Breast epithelium (tissue), 3 donors: ENCODE data around the gene HTR1A.

Experiments used
- POLR2A ChIP-seq: fragments of 450-650 bp; IDR thresholded peaks from one replicate; pipeline ENCODE4 v1.6.1; 2016; ENCODE audit warnings: antibody characterized with exemption, mild to moderate bottlenecking, moderate library complexity
- TF ChIP-seq, protein P1 (sequence below), 3 donors: fragments of 450-650 bp; IDR thresholded peaks; one replicate each; pipeline ENCODE4 v1.5.1; 2016 to 2017; ENCODE audit warnings: antibody characterized with exemption in 3 of 3, mild to moderate bottlenecking in 3 of 3, moderate library complexity in 3 of 3

DNA sequence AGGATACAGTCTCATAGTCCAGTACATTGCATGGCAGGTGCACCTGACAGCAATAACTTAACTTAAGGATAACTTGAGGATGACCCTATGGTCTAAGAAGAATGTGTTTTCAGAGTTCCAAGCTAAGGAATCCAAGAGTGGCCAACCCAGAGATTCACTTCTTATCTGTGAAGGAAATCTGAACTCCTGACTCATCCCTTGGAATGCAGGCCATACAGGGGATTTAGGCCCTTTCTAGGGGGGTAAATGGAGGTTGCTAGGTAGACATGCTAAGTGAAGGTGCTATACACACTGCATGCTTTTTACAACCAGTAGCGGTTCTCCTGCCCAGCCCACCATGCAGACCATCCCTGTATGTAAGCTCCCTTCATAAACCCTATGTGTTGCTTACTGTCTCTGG is 50.4 kb downstream of the HTR1A start:
- TF ChIP-seq POLR2A, result no peak
- TF ChIP-seq, protein P1, sequence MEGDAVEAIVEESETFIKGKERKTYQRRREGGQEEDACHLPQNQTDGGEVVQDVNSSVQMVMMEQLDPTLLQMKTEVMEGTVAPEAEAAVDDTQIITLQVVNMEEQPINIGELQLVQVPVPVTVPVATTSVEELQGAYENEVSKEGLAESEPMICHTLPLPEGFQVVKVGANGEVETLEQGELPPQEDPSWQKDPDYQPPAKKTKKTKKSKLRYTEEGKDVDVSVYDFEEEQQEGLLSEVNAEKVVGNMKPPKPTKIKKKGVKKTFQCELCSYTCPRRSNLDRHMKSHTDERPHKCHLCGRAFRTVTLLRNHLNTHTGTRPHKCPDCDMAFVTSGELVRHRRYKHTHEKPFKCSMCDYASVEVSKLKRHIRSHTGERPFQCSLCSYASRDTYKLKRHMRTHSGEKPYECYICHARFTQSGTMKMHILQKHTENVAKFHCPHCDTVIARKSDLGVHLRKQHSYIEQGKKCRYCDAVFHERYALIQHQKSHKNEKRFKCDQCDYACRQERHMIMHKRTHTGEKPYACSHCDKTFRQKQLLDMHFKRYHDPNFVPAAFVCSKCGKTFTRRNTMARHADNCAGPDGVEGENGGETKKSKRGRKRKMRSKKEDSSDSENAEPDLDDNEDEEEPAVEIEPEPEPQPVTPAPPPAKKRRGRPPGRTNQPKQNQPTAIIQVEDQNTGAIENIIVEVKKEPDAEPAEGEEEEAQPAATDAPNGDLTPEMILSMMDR (IDR thresholded peaks at IDR 0.05), result no peak
